Hepatic stellate cell (primary cell): ENCODE measurements around the gene UQCRFS1.

Experiments
- DNase-seq: peaks from one replicate; pipeline ENCODE4 v3.0.0; 2011; ENCODE audit warnings: low spot score

UQCRFS1 gene

DNA sequence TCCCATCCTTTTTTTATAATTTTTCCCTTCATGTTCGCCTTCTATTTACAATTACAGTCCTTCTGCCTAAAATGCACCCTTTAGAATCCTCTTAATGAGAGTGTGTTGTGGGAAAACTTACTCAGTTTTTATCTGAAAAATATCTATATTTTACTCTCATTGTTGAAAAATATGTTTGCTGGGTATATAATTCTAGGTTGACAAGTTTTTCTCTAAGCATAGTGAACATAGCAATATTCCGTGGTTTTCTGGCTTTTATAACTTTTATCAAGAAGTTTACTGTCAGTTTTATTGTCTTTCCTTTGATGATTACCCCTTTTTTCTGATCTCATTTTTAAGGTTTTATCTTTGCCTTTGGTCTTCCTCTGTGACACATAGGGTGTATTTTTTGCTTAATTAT is 57.3 kb downstream of the UQCRFS1 start:
- DNase-seq = no peak
